H1 (cell line): ENCODE data around the gene PLCB2. TPM values are rescaled to one million over a fixed set of nuclear protein-coding genes. Genes with fewer than 3 reads are reported as not detected.

Source experiments
- CTCF ChIA-PET: fragments of 300-600 bp; sonication (Branson Sonifier 250); formaldehyde crosslinking; loops from one replicate; lab custom pipeline; 2021; ENCODE audit not compliant: partially characterized antibody; lab: Charles Lee
- POLR2A ChIA-PET: fragments of 300-600 bp; sonication (Branson Sonifier 250); formaldehyde crosslinking; loops from one replicate; lab custom pipeline; 2021; ENCODE audit warnings: inconsistent platforms; ENCODE audit not compliant: partially characterized antibody; lab: Charles Lee
- DNase-seq, 2 experiments: peaks; one replicate each; pipeline versions ENCODE4 v3.0.0 to v3.0.0-alpha.2; 2010 to 2022; ENCODE audit warnings: low spot score in 2 of 2, low read depth in 1 of 2, mixed read lengths in 1 of 2
- FAIRE-seq: peaks from 2 replicates; lab custom pipeline; 2011; peaks lifted over from hg19 to GRCh38; lab: Jason Lieb, UNC
- H2AFZ ChIP-seq: 2 replicates; pipeline ENCODE4 v1.8.1; 2012; ENCODE audit warnings: low read length, inconsistent platforms
- H2AK5ac ChIP-seq: 2 replicates; pipeline ENCODE4 v1.6.1; 2013; ENCODE audit warnings: low read depth, low read length
- H2BK120ac ChIP-seq: replicated peaks from 2 replicates; pipeline ENCODE3; 2013; ENCODE audit warnings: low read depth, low read length, inconsistent platforms
- H2BK12ac ChIP-seq: 2 replicates; pipeline ENCODE4 v1.6.1; 2013; ENCODE audit warnings: low read depth, low read length
- H2BK15ac ChIP-seq: 2 replicates; pipeline ENCODE4 v1.6.1; 2013; ENCODE audit warnings: low read length
- H2BK20ac ChIP-seq: 2 replicates; pipeline ENCODE4 v1.6.1; 2013; ENCODE audit warnings: low read length
- H2BK5ac ChIP-seq: 2 replicates; pipeline ENCODE4 v1.6.1; 2013; ENCODE audit warnings: low read depth, low read length
- H3K14ac ChIP-seq: 2 replicates; pipeline ENCODE4 v1.6.1; 2013; ENCODE audit warnings: inconsistent platforms; ENCODE audit not compliant: insufficient read length
- H3K18ac ChIP-seq: 2 replicates; pipeline ENCODE4 v1.6.1; 2013; ENCODE audit warnings: low read length; ENCODE audit errors: extremely low read depth
- H3K23ac ChIP-seq: 2 replicates; pipeline ENCODE4 v1.6.1; 2013; ENCODE audit warnings: inconsistent platforms; ENCODE audit not compliant: insufficient read length
- H3K23me2 ChIP-seq: 2 replicates; pipeline ENCODE4 v1.6.1; 2013; ENCODE audit warnings: low read depth, low read length
- H3K27ac ChIP-seq: 2 replicates; pipeline ENCODE4 v1.6.1; 2011; ENCODE audit warnings: low read depth, low read length, inconsistent platforms
- H3K27me3 ChIP-seq, 4 experiments: replicated peaks in 1 of 4; 1 replicate in 1 of 4; 2 replicates in 3 of 4; pipeline versions ENCODE4 v1.6.1 to v1.8.1; 2011 to 2013; ENCODE audit warnings: low read length in 3 of 4, mild to moderate bottlenecking in 3 of 4, inconsistent platforms in 2 of 4, mixed read lengths in 2 of 4, moderate library complexity in 1 of 4; ENCODE audit not compliant: control insufficient read depth in 3 of 4, insufficient read depth in 3 of 4; ENCODE audit errors: extremely low read depth in 1 of 4
- H3K36me3 ChIP-seq, 4 experiments: 2 replicates each; pipeline versions ENCODE4 v1.6.1 to v1.8.1; 2011 to 2013; ENCODE audit warnings: mild to moderate bottlenecking in 4 of 4, low read length in 3 of 4, moderate library complexity in 2 of 4, control low read depth in 1 of 4, inconsistent platforms in 1 of 4; ENCODE audit not compliant: insufficient read depth in 4 of 4, control insufficient read depth in 2 of 4
- H3K4ac ChIP-seq: replicated peaks from 2 replicates; pipeline ENCODE3; 2013; ENCODE audit warnings: low read length, low read depth, mixed read lengths, inconsistent platforms; ENCODE audit not compliant: insufficient read length
- H3K4me1 ChIP-seq, 4 experiments: replicated peaks in 1 of 4; 1 replicate in 1 of 4; 2 replicates in 3 of 4; pipeline versions ENCODE4 v1.6.1 to v1.8.1; 2011 to 2013; ENCODE audit warnings: low read length in 3 of 4, inconsistent platforms in 2 of 4, mixed read lengths in 1 of 4; ENCODE audit not compliant: insufficient read depth in 4 of 4, control insufficient read depth in 3 of 4
- H3K4me2 ChIP-seq, 2 experiments: 2 replicates each; pipeline versions ENCODE4 v1.6.1 to v1.8.1; 2011 to 2013; ENCODE audit warnings: low read depth in 2 of 2, low read length in 2 of 2, control low read depth in 1 of 2, inconsistent platforms in 1 of 2, mild to moderate bottlenecking in 1 of 2; ENCODE audit not compliant: insufficient read depth in 1 of 2
- H3K4me3 ChIP-seq, 4 experiments: fragments of 200-600, 300-600 bp in 1 of 4; sonication (generic), shearing (Covaris generic), sonication (Bioruptor Twin) in 1 of 4; 2 replicates each; pipeline versions ENCODE4 v1.5.1 to v1.8.1; 2011 to 2016; ENCODE audit warnings: low read length in 4 of 4, low read depth in 3 of 4, control low read depth in 2 of 4, inconsistent platforms in 2 of 4, mild to moderate bottlenecking in 2 of 4, mixed read lengths in 1 of 4, moderate library complexity in 1 of 4; ENCODE audit not compliant: insufficient read depth in 2 of 4; ENCODE audit errors: extremely low read depth in 1 of 4
- H3K56ac ChIP-seq: replicated peaks from 2 replicates; pipeline ENCODE3; 2013; ENCODE audit warnings: low read depth, mild to moderate bottlenecking, mixed read lengths, low read length, inconsistent platforms; ENCODE audit not compliant: insufficient read length
- H3K79me1 ChIP-seq: 2 replicates; pipeline ENCODE4 v1.6.1; 2013; ENCODE audit warnings: low read depth, low read length, control low read depth
- H3K79me2 ChIP-seq, 2 experiments: 2 replicates each; pipeline versions ENCODE4 v1.6.1 to v1.8.1; 2012 to 2013; ENCODE audit warnings: low read length in 2 of 2, mild to moderate bottlenecking in 2 of 2, inconsistent platforms in 1 of 2; ENCODE audit not compliant: insufficient read depth in 2 of 2, control insufficient read depth in 1 of 2
- H3K9ac ChIP-seq, 4 experiments: replicated peaks in 1 of 4; 1 replicate in 1 of 4; 2 replicates in 3 of 4; pipeline versions ENCODE4 v1.6.1 to v1.8.1; 2011 to 2013; ENCODE audit warnings: low read depth in 3 of 4, low read length in 3 of 4, control low read depth in 2 of 4, mild to moderate bottlenecking in 2 of 4, moderate library complexity in 2 of 4, inconsistent platforms in 1 of 4; ENCODE audit errors: extremely low read depth in 1 of 4
- H3K9me3 ChIP-seq, 2 experiments: 2 replicates each; pipeline versions ENCODE4 v1.6.1 to v1.8.1; 2012 to 2013; ENCODE audit warnings: mild to moderate bottlenecking in 2 of 2, moderate library complexity in 2 of 2, control low read depth in 1 of 2, inconsistent platforms in 1 of 2, low read depth in 1 of 2, low read length in 1 of 2, mixed read lengths in 1 of 2; ENCODE audit not compliant: insufficient read depth in 2 of 2
- H4K20me1 ChIP-seq, 2 experiments: replicated peaks in 1 of 2; 2 replicates each; pipeline versions ENCODE3 to v1.8.1; 2011 to 2013; ENCODE audit warnings: inconsistent platforms in 2 of 2, low read length in 2 of 2, mild to moderate bottlenecking in 1 of 2; ENCODE audit not compliant: insufficient read depth in 2 of 2, control insufficient read depth in 1 of 2
- H4K5ac ChIP-seq: 2 replicates; pipeline ENCODE4 v1.6.1; 2013; ENCODE audit warnings: low read length, low read depth, mixed read lengths, inconsistent platforms; ENCODE audit not compliant: insufficient read length
- H4K8ac ChIP-seq: 2 replicates; pipeline ENCODE4 v1.8.0; 2013; ENCODE audit warnings: mild to moderate bottlenecking, moderate library complexity, low read length, inconsistent platforms; ENCODE audit not compliant: insufficient read depth; ENCODE audit errors: extremely low read depth
- H4K91ac ChIP-seq: replicated peaks from 2 replicates; pipeline ENCODE3; 2013; ENCODE audit warnings: low read length, mixed read lengths, inconsistent platforms; ENCODE audit not compliant: insufficient read length
- CBX8 ChIP-seq: fragments of 300-800, 300-1000 bp; sonication (generic); IDR thresholded peaks from 2 replicates; pipeline ENCODE4 v1.7.1; 2016; ENCODE audit warnings: low read depth, low read length, borderline replicate concordance
- CREB1 ChIP-seq: IDR thresholded peaks from 2 replicates; pipeline ENCODE4 v1.6.1; 2012; ENCODE audit warnings: inconsistent platforms
- HDAC2 ChIP-seq, 2 experiments: fragments of 300-600 bp in 1 of 2; sonication (generic) in 1 of 2; IDR thresholded peaks; 2 replicates each; pipeline ENCODE4 v1.6.1; 2011 to 2012; ENCODE audit warnings: low read depth in 2 of 2, low read length in 2 of 2, mild to moderate bottlenecking in 2 of 2, moderate library complexity in 2 of 2, borderline replicate concordance in 1 of 2, inconsistent platforms in 1 of 2
- JUN ChIP-seq: IDR thresholded peaks from 2 replicates; pipeline ENCODE4 v1.6.1; 2011; ENCODE audit warnings: low read depth, mild to moderate bottlenecking, improper control_type of control experiment, low read length
- JUND ChIP-seq: IDR thresholded peaks from 2 replicates; pipeline ENCODE4 v1.6.1; 2011; ENCODE audit warnings: mild to moderate bottlenecking, improper control_type of control experiment, low read length
- SIRT6 ChIP-seq: IDR thresholded peaks from one replicate; pipeline ENCODE4 v1.7.1; 2012; ENCODE audit warnings: low read length, inconsistent platforms
- SP1 ChIP-seq: IDR thresholded peaks from 2 replicates; pipeline ENCODE4 v1.6.1; 2011; ENCODE audit warnings: low read depth, low read length
- SRF ChIP-seq: IDR thresholded peaks from 2 replicates; pipeline ENCODE4 v1.6.1; 2011; ENCODE audit warnings: mild to moderate bottlenecking, low read depth, low read length, moderate library complexity
- TAF1 ChIP-seq: IDR thresholded peaks from 2 replicates; pipeline ENCODE4 v1.6.1; 2011; ENCODE audit warnings: mild to moderate bottlenecking, low read depth, low read length
- WGBS, 2 experiments: shearing (Covaris generic) in 1 of 2; methylation state at CpG; one replicate each; pipeline versions ENCODE4 v1.1.6 to v1.1.7; 2013 to 2015; ENCODE audit warnings: low lambda C conversion rate in 2 of 2, mixed read lengths in 2 of 2, inconsistent platforms in 1 of 2, low coverage in 1 of 2, missing lambda C conversion rate in 1 of 2; ENCODE audit not compliant: insufficient replicate concordance in 2 of 2, insufficient coverage in 1 of 2, insufficient read length in 1 of 2; ENCODE audit errors: extremely low coverage in 1 of 2, missing lambda C conversion rate in 1 of 2; 5-methylcytosine and 5-hydroxymethylcytosine counted together
- polyA plus RNA-seq, 7 experiments: library from polyadenylated mRNA; depleted of rRNA in 3 of 7; stranded (reverse) in 5 of 7; unstranded in 2 of 7; fragments of >200 nt in 5 of 7; fragments of 200-250 nt in 2 of 7; gene quantifications; 1 replicate in 5 of 7; 2 replicates in 1 of 7; 4 replicates in 1 of 7; pipeline versions ENCODE4 v1.2.1 to v1.2.3, GENCODE V29; 2011 to 2013; ENCODE audit warnings: missing spikeins in 2 of 7, mixed read lengths in 2 of 7
- total RNA-seq: library from RNA; stranded (reverse); fragmentation: NEBNext Ultra II Directional; extraction: Animal tissue kit (Norgen Biotek cat#: 25700); gene quantifications from 2 replicates; pipeline ENCODE4 v1.2.1, GENCODE V29; 2021

Gene PLCB2
- total and polyA plus RNA-seq, 2 of the 8 experiments (the other 6 are each of a cell fraction or from before 2014, with no cell fraction given): 7.2 to 8.4 TPM

DNA sequence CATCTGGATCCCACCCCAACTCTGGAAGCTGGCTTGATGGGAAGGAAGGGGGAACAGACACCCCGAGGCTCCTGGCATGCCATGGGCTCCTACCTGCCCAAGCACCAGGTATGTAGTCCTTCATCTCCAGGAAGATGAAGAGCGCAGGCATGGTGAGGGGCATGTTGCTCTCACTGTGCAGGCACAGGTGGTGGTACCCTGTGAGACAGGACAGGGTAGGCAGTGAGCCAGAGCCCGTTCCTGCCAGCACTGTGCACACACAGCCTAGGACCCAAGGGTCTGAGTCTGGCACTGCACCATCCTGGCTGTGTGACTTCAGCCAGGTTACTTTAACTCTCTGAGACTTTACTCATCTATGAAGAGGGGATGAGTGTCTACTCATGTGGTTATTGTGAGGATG is 15.5 kb downstream of the PLCB2 start:
- H3K79me2 ChIP-seq: no peaks in the 10 kb centered on the region
- H2BK5ac ChIP-seq: no peak overlapping the region; the same call in 1 of the 2 replicates
- H2BK15ac ChIP-seq: peak overlapping the region; percentile 81
- ChIA-PET POLR2A (interaction anchor here (1.8 to 5.4 kb wide), 4 partner anchors 9 to 16 kb away, joined by 7 to 46 read pairs (median 20); partner anchors contain the start of genes ANKRD63 and PLCB2), CTCF (interaction anchor here (0.9 to 16.2 kb wide), 10 partner anchors 9 to 129 kb away, joined by 3 to 518 read pairs (median 6); partner anchors contain the start of genes ANKRD63, CCDC9B, INAFM2 and PLCB2)
- H3K4me1 ChIP-seq: peaks cover 0 to 18% (median 11%) of the 10 kb centered on the region in 4 experiments; a peak in 6 of 7 replicates
- H3K9me3 ChIP-seq: no peaks in the 10 kb centered on the region
- H3K27me3 ChIP-seq: peaks cover 16 to 48% (median 33%) of the 10 kb centered on the region in 4 experiments; a peak in 6 of 7 replicates
- H2BK12ac ChIP-seq: peak overlapping the region; percentile 80; the same call in 1 of the 2 replicates
- no peak overlapping the region for H3K14ac ChIP-seq
- no peak overlapping the region for H3K4me2 ChIP-seq
- no peak overlapping the region for H3K56ac ChIP-seq
- H2BK120ac ChIP-seq: no peak overlapping the region
- H3K9ac ChIP-seq: no peak overlapping the region
- H4K91ac ChIP-seq: no peak overlapping the region
- no peaks in the 10 kb centered on the region for H3K36me3 ChIP-seq
- no peaks in the 10 kb centered on the region for H3K79me1 ChIP-seq
- H2BK20ac ChIP-seq: no peak overlapping the region
- FAIRE-seq (no peak), DNase-seq (no peak)
- H4K5ac ChIP-seq: no peak overlapping the region
- no peak overlapping the region for H2AFZ ChIP-seq
- H3K4me3 ChIP-seq: no peak overlapping the region
- 86% methylated on average over 3 of the region's 3 CpGs; no CpG with 5 or more reads in 1 of the 2 experiments for WGBS, 2 experiments
- H3K23ac ChIP-seq: no peak overlapping the region
- no peak overlapping the region for H3K27ac ChIP-seq
- peak overlapping the region; percentile 88 for H3K4ac ChIP-seq
- peaks cover 0 to 1% of the 10 kb centered on the region in 2 experiments for H4K20me1 ChIP-seq
- no peak overlapping the region for H4K8ac ChIP-seq
- H3K18ac ChIP-seq: no peak overlapping the region
- H3K23me2 ChIP-seq: peaks cover 3% of the 10 kb centered on the region; the same call in 1 of the 2 replicates
- peak overlapping the region; percentile 91; the same call in 1 of the 2 replicates for H2AK5ac ChIP-seq
- TF ChIP-seq CBX8: no peak
- TF ChIP-seq CREB1: no peak
- TF ChIP-seq SIRT6: no peak
- no peak for TF ChIP-seq TAF1
- TF ChIP-seq SP1: no peak
- TF ChIP-seq HDAC2 (IDR thresholded peaks at IDR 0.05; ENCODE audit: borderline replicate concordance in 1 of 2, low read depth in 2 of 2, low read length in 2 of 2): no peak
- TF ChIP-seq JUN: no peak
- TF ChIP-seq JUND: no peak
- TF ChIP-seq SRF: no peak
